K562 (cell line): ENCODE results near the gene NPAS3. TPM values are rescaled to one million over a fixed set of nuclear protein-coding genes. Genes with fewer than 3 reads are reported as not detected.

Experiments used
- ATAC-seq: fragments of 200-7000 bp; cut with Tn5 transposase; 3 replicates; pipeline ENCODE4 v1.9.1; 2020; ENCODE audit warnings: moderate library complexity
- BruUV-seq: library from RNA; stranded (reverse); fragments of 400-500 nt; replicated peaks from 2 replicates; lab custom pipeline; 2021; lab: Mats Ljungman, UMichigan
- CTCF ChIA-PET: fragments of 300-600 bp; formaldehyde crosslinking; extraction: SDS; loops from one replicate; lab custom pipeline; 2021; ENCODE audit warnings: low intra/inter-chr PET ratio; lab: Yijun Ruan, JAX
- POLR2A ChIA-PET: fragments of 300-600, 350-650 bp; sonication (Branson Sonifier 250); formaldehyde crosslinking; extraction: SDS; loops from one replicate; lab custom pipeline; 2021; ENCODE audit warnings: antibody characterized with exemption, inconsistent platforms; lab: Yijun Ruan, JAX
- DNase-seq, 4 experiments: peaks; one replicate each; pipeline versions ENCODE4 v3.0.0 to v3.0.0-alpha.2; 2011 to 2018; ENCODE audit warnings: low spot score in 3 of 4, mixed read lengths in 3 of 4; ENCODE audit errors: extremely low read depth in 1 of 4
- FAIRE-seq: peaks from 2 replicates; lab custom pipeline; 2011; peaks lifted over from hg19 to GRCh38; lab: Jason Lieb, UNC
- H2AFZ ChIP-seq: 2 replicates; pipeline ENCODE4 v1.6.0; 2011; ENCODE audit warnings: low read depth, low read length, control low read depth, inconsistent platforms
- H3K27ac ChIP-seq: fragments of 200-600 bp; 3 replicates; pipeline ENCODE4 v1.8.0; 2011; ENCODE audit warnings: low read depth, mild to moderate bottlenecking, control low read depth, inconsistent platforms, low read length, moderate library complexity, mixed read lengths; ENCODE audit errors: extremely low read depth
- H3K27me3 ChIP-seq, 2 experiments: fragments of 300-600 bp in 1 of 2; 2 replicates in 1 of 2; 3 replicates in 1 of 2; pipeline versions ENCODE4 v1.6.0 to v1.8.0; 2011; ENCODE audit warnings: inconsistent platforms in 2 of 2, low read length in 2 of 2, mild to moderate bottlenecking in 1 of 2, mixed read lengths in 1 of 2, moderate library complexity in 1 of 2; ENCODE audit not compliant: control insufficient read depth in 2 of 2, insufficient read depth in 2 of 2
- H3K36me3 ChIP-seq: fragments of 300-600 bp; 3 replicates; pipeline ENCODE4 v1.8.0; 2011; ENCODE audit warnings: mild to moderate bottlenecking, low read length, inconsistent platforms; ENCODE audit not compliant: control insufficient read depth, insufficient read depth
- H3K4me1 ChIP-seq, 2 experiments: fragments of 200-600 bp in 1 of 2; replicated peaks in 1 of 2; 2 replicates in 1 of 2; 3 replicates in 1 of 2; pipeline versions ENCODE4 v1.5.1 to v1.8.0; 2011; ENCODE audit warnings: inconsistent platforms in 2 of 2, low read length in 2 of 2, mild to moderate bottlenecking in 1 of 2, mixed read lengths in 1 of 2, moderate library complexity in 1 of 2; ENCODE audit not compliant: control insufficient read depth in 2 of 2, insufficient read depth in 2 of 2
- H3K4me2 ChIP-seq: 2 replicates; pipeline ENCODE4 v1.6.1; 2011; ENCODE audit warnings: low read length, control low read depth, inconsistent platforms, mixed read lengths; ENCODE audit not compliant: insufficient read depth
- H3K4me3 ChIP-seq: fragments of 200-600 bp; sonication (generic), shearing (Covaris generic); 2 replicates; pipeline ENCODE4 v1.5.1; 2016; ENCODE audit warnings: control low read depth, inconsistent platforms
- H3K79me2 ChIP-seq: fragments of 200-600 bp; 3 replicates; pipeline ENCODE4 v1.8.0; 2011; ENCODE audit warnings: low read length, inconsistent platforms; ENCODE audit not compliant: control insufficient read depth, insufficient read depth
- H3K9ac ChIP-seq, 2 experiments: 2 replicates each; pipeline versions ENCODE4 v1.6.0 to v1.6.1; 2011; ENCODE audit warnings: low read depth in 2 of 2, low read length in 2 of 2, control low read depth in 1 of 2, inconsistent platforms in 1 of 2, mild to moderate bottlenecking in 1 of 2, mixed read lengths in 1 of 2; ENCODE audit not compliant: insufficient read depth in 1 of 2
- H3K9me1 ChIP-seq: one replicate; pipeline ENCODE4 v1.6.0; 2011; ENCODE audit warnings: inconsistent platforms, mild to moderate bottlenecking, low read length, moderate library complexity; ENCODE audit not compliant: control insufficient read depth, insufficient read depth
- H3K9me3 ChIP-seq: replicated peaks from 2 replicates; pipeline ENCODE4 v1.5.1; 2011; ENCODE audit warnings: low read depth, low read length, inconsistent platforms; ENCODE audit not compliant: control insufficient read depth, insufficient read depth
- H4K20me1 ChIP-seq: replicated peaks from 2 replicates; pipeline ENCODE4 v1.6.1; 2011; ENCODE audit warnings: low read length, inconsistent platforms, mixed read lengths; ENCODE audit not compliant: control insufficient read depth, insufficient read depth
- CBFA2T3 ChIP-seq: fragments of 450-650 bp; IDR thresholded peaks from 2 replicates; pipeline ENCODE4 v1.6.1; 2017
- JUND ChIP-seq, 2 experiments: IDR thresholded peaks; 2 replicates in 1 of 2; 3 replicates in 1 of 2; pipeline ENCODE4 v1.6.1; 2011; ENCODE audit warnings: borderline replicate concordance in 2 of 2, low read depth in 2 of 2, low read length in 2 of 2, improper control_type of control experiment in 1 of 2, missing biosample characterization in 1 of 2, missing genetic modification characterization in 1 of 2, missing genetic modification reagents in 1 of 2
- SIX5 ChIP-seq, 2 experiments: IDR thresholded peaks; 2 replicates each; pipeline ENCODE4 v1.6.1; 2011; ENCODE audit warnings: low read length in 2 of 2, borderline replicate concordance in 1 of 2, low read depth in 1 of 2, mild to moderate bottlenecking in 1 of 2, moderate library complexity in 1 of 2; ENCODE audit not compliant: insufficient read depth in 1 of 2
- SMAD2 ChIP-seq: fragments of 150-350 bp; IDR thresholded peaks from 2 replicates; pipeline ENCODE4 v1.6.1; 2014; ENCODE audit warnings: low read depth, mild to moderate bottlenecking, low read length
- TAL1 ChIP-seq: fragments of 450-650 bp; IDR thresholded peaks from 2 replicates; pipeline ENCODE4 v1.6.1; 2016; ENCODE audit warnings: mild to moderate bottlenecking
- ZNF197 ChIP-seq: fragments of 200-800 bp; sonication (Bioruptor generic); IDR thresholded peaks from 2 replicates; pipeline ENCODE4 v1.6.1; 2016; ENCODE audit warnings: low read depth, missing genetic modification characterization, missing compliant biosample characterization
- ZNF24 ChIP-seq: fragments of 450-650 bp; IDR thresholded peaks from 2 replicates; pipeline ENCODE4 v1.6.1; 2016
- ZNF316 ChIP-seq: fragments of 450-650 bp; IDR thresholded peaks from 2 replicates; pipeline ENCODE4 v1.6.1; 2016
- ZNF384 ChIP-seq: IDR thresholded peaks from 2 replicates; pipeline ENCODE4 v1.6.1; 2012; ENCODE audit warnings: low read depth, low read length, improper control_type of control experiment
- WGBS: fragments of 100-300 bp; shearing (Covaris generic); methylation state at CpG from one replicate; pipeline ENCODE4 v1.1.6; 2016; ENCODE audit warnings: low coverage, mixed read lengths; ENCODE audit not compliant: insufficient coverage; ENCODE audit errors: missing lambda C conversion rate; 5-methylcytosine and 5-hydroxymethylcytosine counted together
- in situ Hi-C: fragments of 300-500 bp; cut with MboI; formaldehyde crosslinking; loops from 4 replicates; pipeline ENCODE4 v1.15.0; 2018; ENCODE audit warnings: inconsistent platforms, mixed read lengths
- intact Hi-C: fragments of 100-400 bp; cut with micrococcal nuclease; formaldehyde crosslinking; loops from 2 replicates; pipeline ENCODE4 v1.14.2; 2022
- polyA plus RNA-seq, 8 experiments: library from polyadenylated mRNA; depleted of rRNA in 4 of 8; stranded (reverse) in 5 of 8; unstranded in 3 of 8; fragments of >200 nt; fragmentation: Nextera tagmentation in 2 of 8; fragmentation: Illumina TruSeq in 1 of 8; extraction: Ambion mirVana in 2 of 8; extraction: Trizol in 1 of 8; gene quantifications; 2 replicates each; pipeline versions ENCODE4 v1.2.1 to v1.2.3, GENCODE V29; 2011 to 2014; ENCODE audit warnings: inconsistent platforms in 1 of 8, missing spikeins in 1 of 8
- total RNA-seq, 7 experiments: library from RNA; depleted of rRNA in 6 of 7; stranded (reverse); fragments of >200 nt in 6 of 7; fragmentation: Illumina TruSeq in 2 of 7; extraction: Trizol in 2 of 7; gene quantifications; 2 replicates each; pipeline versions ENCODE4 v1.2.1 to v1.2.3, GENCODE V29; 2011 to 2021; ENCODE audit warnings: low replicate concordance in 1 of 7
- TF ChIP-seq, protein P1 (sequence below): fragments of 450-650 bp; IDR thresholded peaks from one replicate; pipeline ENCODE4 v1.6.1; 2018; ENCODE audit warnings: mild to moderate bottlenecking, moderate library complexity; ENCODE audit not compliant: partially characterized antibody
- TF ChIP-seq, protein P2 (sequence below): fragments of 250-450 bp; sonication (Bioruptor Pico); IDR thresholded peaks from 2 replicates; pipeline ENCODE4 v1.5.0; 2020; ENCODE audit warnings: mild to moderate bottlenecking, borderline replicate concordance

Gene NPAS3
- total and polyA plus RNA-seq, 9 of the 15 experiments (the other 6 are each of a cell fraction or from before 2014, with no cell fraction given), result 0.04 TPM; not detected in 8

DNA sequence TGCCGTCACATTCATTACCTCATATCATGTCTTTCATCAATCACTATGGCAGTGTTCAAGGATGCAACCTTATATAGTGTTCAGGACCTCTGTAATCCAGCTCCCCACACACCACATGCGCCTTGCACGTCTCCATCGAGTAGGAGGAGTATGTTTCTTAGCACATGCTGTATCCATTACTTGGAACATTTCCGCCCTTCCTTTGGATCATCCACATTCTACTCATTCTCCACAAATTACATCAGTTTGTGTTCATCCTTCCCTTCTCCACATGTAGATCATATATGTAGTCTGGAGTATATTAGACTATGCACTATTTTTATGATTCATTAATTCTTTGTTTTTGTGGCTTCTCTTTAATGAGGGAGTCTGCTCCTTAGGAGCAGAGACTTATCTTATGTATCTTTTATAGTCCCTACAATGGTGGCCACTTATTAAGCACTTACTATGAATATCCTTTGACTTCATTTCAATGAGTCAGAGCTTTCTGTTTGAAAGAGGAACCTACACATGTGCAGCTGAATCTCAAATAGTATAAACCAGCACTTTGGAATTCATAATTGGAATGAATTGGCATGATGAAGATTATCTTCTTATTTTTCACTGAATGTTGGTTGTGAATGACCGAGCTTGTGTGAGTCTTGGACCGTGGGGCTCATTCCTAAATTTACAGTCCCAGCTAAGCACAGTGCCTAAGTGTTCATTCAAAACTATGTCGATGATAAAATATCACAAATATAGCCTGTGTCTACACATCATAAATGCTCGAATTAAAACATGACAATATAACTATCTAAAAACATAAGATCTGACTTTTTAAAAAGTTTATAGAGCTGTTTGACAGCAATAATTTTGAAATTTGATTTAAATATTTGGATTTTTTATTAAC, 30.2 kb upstream of the NPAS3 start:
- no peak for TF ChIP-seq JUND (IDR thresholded peaks at IDR 0.05; ENCODE audit: borderline replicate concordance, low read depth, low read length)
- TF ChIP-seq JUND (tag; IDR thresholded peaks at IDR 0.05; ENCODE audit: borderline replicate concordance, low read depth, low read length), result no peak
- no peak overlapping the region for H3K27ac ChIP-seq
- H3K79me2 ChIP-seq, result no peaks in the 10 kb centered on the region
- POLR2A ChIA-PET, result no interaction called here
- no peaks in the 10 kb centered on the region for H3K9me1 ChIP-seq
- H3K27me3 ChIP-seq, result no peaks in the 10 kb centered on the region; a peak in 1 of 5 replicates
- no peaks in the 10 kb centered on the region for H3K4me1 ChIP-seq
- no peak for DNase-seq
- H3K4me3 ChIP-seq, result no peak overlapping the region
- H3K4me2 ChIP-seq, result no peak overlapping the region
- no peak overlapping the region for H2AFZ ChIP-seq
- no peaks in the 10 kb centered on the region for H3K9me3 ChIP-seq
- BruUV-seq, result no TSS peak
- no peak for FAIRE-seq
- CTCF ChIA-PET, result no interaction called here
- in situ Hi-C loops, result no loop called here
- no peaks in the 10 kb centered on the region for H3K36me3 ChIP-seq
- 0% methylated on average over 9 of the region's 9 CpGs for WGBS
- H4K20me1 ChIP-seq, result no peaks in the 10 kb centered on the region
- intact Hi-C loops, result no loop called here
- H3K9ac ChIP-seq, result no peak overlapping the region
- ATAC-seq, result no peak

DNA sequence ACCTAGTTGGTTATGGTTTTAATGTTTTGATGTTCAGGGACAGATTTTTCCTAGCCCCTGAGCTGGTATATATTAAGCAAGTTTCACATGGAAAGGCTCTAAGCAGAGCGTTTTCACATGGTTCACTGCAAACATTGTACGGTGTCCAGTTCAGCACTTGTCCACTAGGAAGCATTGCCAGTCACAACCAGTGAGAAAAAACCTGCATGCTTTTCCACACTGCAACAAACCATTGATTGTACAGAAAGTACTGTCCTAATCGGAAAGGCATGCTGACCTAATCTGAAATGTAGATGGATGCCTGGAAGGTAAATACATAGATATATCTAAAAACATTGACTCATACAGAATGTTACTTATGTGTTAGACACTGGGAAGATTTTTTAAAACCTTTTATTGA, 25.0 kb upstream of the NPAS3 start:
- Histone ChIP-seq H3K36me3 (no peaks in the 10 kb centered on the region), H3K9me3 (no peaks in the 10 kb centered on the region), H3K9ac (no peak overlapping the region), H3K4me1 (no peaks in the 10 kb centered on the region), H3K4me2 (no peak overlapping the region), H3K27ac (no peak overlapping the region), H3K79me2 (no peaks in the 10 kb centered on the region), H3K9me1 (no peaks in the 10 kb centered on the region), H4K20me1 (no peaks in the 10 kb centered on the region), H3K27me3 (no peaks in the 10 kb centered on the region), H3K4me3 (no peak overlapping the region), H2AFZ (no peak overlapping the region)
- no peak for DNase-seq
- FAIRE-seq, result no peak
- intact Hi-C loops, result no loop called here
- no TSS peak for BruUV-seq
- in situ Hi-C loops, result no loop called here
- POLR2A ChIA-PET, result no interaction called here
- no peak for ATAC-seq
- WGBS, result 0% methylated on average over 3 of the region's 3 CpGs
- CTCF ChIA-PET, result no interaction called here
- TF ChIP-seq TAL1 (no peak), SIX5 (IDR thresholded peaks at IDR 0.05; ENCODE audit: borderline replicate concordance in 1 of 2, insufficient read depth in 1 of 2, low read depth in 1 of 2, low read length in 2 of 2) (no peak), JUND (IDR thresholded peaks at IDR 0.05; ENCODE audit: borderline replicate concordance, low read depth, low read length) (no peak), JUND (tag; IDR thresholded peaks at IDR 0.05; ENCODE audit: borderline replicate concordance, low read depth, low read length) (no peak), ZNF384 (no peak), SMAD2 (no peak), CBFA2T3 (no peak), ZNF24 (no peak), ZNF316 (no peak), ZNF197 (CRISPR knock-in tag) (no peak)
- TF ChIP-seq, protein P1, sequence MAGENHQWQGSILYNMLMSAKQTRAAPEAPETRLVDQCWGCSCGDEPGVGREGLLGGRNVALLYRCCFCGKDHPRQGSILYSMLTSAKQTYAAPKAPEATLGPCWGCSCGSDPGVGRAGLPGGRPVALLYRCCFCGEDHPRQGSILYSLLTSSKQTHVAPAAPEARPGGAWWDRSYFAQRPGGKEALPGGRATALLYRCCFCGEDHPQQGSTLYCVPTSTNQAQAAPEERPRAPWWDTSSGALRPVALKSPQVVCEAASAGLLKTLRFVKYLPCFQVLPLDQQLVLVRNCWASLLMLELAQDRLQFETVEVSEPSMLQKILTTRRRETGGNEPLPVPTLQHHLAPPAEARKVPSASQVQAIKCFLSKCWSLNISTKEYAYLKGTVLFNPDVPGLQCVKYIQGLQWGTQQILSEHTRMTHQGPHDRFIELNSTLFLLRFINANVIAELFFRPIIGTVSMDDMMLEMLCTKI, result no peak
- TF ChIP-seq, protein P2, sequence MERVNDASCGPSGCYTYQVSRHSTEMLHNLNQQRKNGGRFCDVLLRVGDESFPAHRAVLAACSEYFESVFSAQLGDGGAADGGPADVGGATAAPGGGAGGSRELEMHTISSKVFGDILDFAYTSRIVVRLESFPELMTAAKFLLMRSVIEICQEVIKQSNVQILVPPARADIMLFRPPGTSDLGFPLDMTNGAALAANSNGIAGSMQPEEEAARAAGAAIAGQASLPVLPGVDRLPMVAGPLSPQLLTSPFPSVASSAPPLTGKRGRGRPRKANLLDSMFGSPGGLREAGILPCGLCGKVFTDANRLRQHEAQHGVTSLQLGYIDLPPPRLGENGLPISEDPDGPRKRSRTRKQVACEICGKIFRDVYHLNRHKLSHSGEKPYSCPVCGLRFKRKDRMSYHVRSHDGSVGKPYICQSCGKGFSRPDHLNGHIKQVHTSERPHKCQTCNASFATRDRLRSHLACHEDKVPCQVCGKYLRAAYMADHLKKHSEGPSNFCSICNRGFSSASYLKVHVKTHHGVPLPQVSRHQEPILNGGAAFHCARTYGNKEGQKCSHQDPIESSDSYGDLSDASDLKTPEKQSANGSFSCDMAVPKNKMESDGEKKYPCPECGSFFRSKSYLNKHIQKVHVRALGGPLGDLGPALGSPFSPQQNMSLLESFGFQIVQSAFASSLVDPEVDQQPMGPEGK (CRISPR knock-in tag), result no peak
